ENCODE data around the gene FSTL4.

- TF ChIP-seq CTCF (IDR thresholded peaks at IDR 0.05) (no peak), EP300 (IDR thresholded peaks at IDR 0.05) (no peak), POLR2A (IDR thresholded peaks at IDR 0.05) (no peak)
Measured at GRCh38 chr5:133433641-133434040, 178.7 kb downstream of the FSTL4 start.
